ENCODE results near the gene SNAPIN.

DNA sequence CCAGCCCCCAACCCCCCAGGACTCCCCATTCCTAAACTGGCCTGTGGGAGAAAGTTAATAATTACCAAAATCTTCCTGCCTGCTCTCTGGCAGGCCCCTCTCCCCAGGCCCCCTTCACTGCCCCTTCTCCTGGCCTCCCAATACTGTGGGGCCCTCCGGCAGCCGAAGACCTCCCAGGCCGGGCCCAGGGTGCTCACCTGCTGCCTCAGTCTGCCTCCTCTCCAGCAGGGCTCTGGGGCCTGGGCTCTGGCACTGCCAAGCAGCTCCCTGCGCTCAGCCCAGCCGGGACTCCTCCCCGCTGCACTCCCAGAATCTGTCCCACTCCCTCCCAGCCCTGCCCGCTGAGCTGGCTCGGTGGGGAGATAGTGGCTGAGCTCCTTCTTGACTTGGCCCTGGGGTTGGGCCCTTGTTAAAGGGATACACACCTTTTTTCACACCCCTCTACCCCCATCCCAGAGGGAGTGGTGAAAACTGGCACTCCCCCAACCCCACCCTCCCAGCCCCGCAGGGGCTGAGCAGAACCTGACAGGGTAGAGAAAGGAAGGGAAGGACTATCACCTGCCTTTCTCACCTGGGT lies 45.7 kb upstream of the SNAPIN start, which contains the start of gene S100A16:
- TF ChIP-seq POLR2A (IDR thresholded peaks at IDR 0.05; ENCODE audit: low read length) = no peak
- TF ChIP-seq GATA1 (IDR thresholded peaks at IDR 0.05; ENCODE audit: low read depth, low read length) = no peak

All from erythroblast (primary cell).